PC-3 (cell line): ENCODE measurements around the gene PIK3CG.

Experiments used
- CTCF ChIP-seq: fragments of 300-600 bp; sonication (generic); conservative IDR thresholded peaks from 2 replicates; pipeline ENCODE4 v1.5.1; 2017; ENCODE audit warnings: antibody characterized with exemption, low read depth, mild to moderate bottlenecking, low read length
- EZH2 ChIP-seq: fragments of 300-600 bp; sonication (generic); IDR thresholded peaks from one replicate; pipeline ENCODE4 v1.6.1; 2017; ENCODE audit warnings: antibody characterized with exemption, mild to moderate bottlenecking, low read length; ENCODE audit not compliant: unreplicated experiment

GRCh38 chr7:106918991-106919390 lies 53.9 kb downstream of the PIK3CG start:
- TF ChIP-seq CTCF: no peak
- TF ChIP-seq EZH2: no peak
